Epidermal melanocyte (primary cell): Measurements from ENCODE around the gene SPDEF.

ENCODE experiments used
- DNase-seq: peaks from one replicate; pipeline ENCODE4 v3.0.0; 2011; ENCODE audit warnings: low spot score; ENCODE audit not compliant: insufficient read length

Gene SPDEF

GRCh38 chr6:34546551-34547321, 9.4 kb downstream of the SPDEF start:
- DNase-seq = no peak

- DNase-seq = no peak
These were observed 11.2 kb downstream of the SPDEF start for GRCh38 chr6:34544776-34545471.

GRCh38 chr6:34544052-34544604, 12.0 kb downstream of the SPDEF start:
- DNase-seq = no peak

- DNase-seq = no peak
These were observed 12.7 kb downstream of the SPDEF start for GRCh38 chr6:34543421-34543820.

- DNase-seq = no peak
These were observed 15.3 kb downstream of the SPDEF start for GRCh38 chr6:34540841-34541240.

GRCh38 chr6:34540222-34540621, 15.9 kb downstream of the SPDEF start:
- no peak for DNase-seq

GRCh38 chr6:34539181-34539580, 16.9 kb downstream of the SPDEF start:
- no peak for DNase-seq

- no peak for DNase-seq
These were observed 17.5 kb downstream of the SPDEF start for GRCh38 chr6:34538581-34538980.

GRCh38 chr6:34537922-34538550, 18.1 kb downstream of the SPDEF start:
- DNase-seq = no peak

- no peak for DNase-seq
These were observed 18.9 kb downstream of the SPDEF start for GRCh38 chr6:34536959-34537848.

GRCh38 chr6:34536251-34536958, 19.7 kb downstream of the SPDEF start:
- no peak for DNase-seq

GRCh38 chr6:34535646-34536045, 20.5 kb downstream of the SPDEF start:
- DNase-seq = no peak

GRCh38 chr6:34535199-34535598, 20.9 kb downstream of the SPDEF start:
- no peak for DNase-seq

- DNase-seq = no peak
These were observed 21.5 kb downstream of the SPDEF start for GRCh38 chr6:34534656-34535055.

GRCh38 chr6:34534146-34534545, 22.0 kb downstream of the SPDEF start:
- no peak for DNase-seq

- DNase-seq = no peak
These were observed 23.9 kb downstream of the SPDEF start for GRCh38 chr6:34532230-34532629.

- DNase-seq = peak; percentile 69
These were observed 24.4 kb downstream of the SPDEF start for GRCh38 chr6:34531580-34532201.

GRCh38 chr6:34530753-34531365, 25.3 kb downstream of the SPDEF start:
- no peak for DNase-seq

GRCh38 chr6:34529665-34530327, 26.3 kb downstream of the SPDEF start:
- no peak for DNase-seq
